ENCODE results near the gene RARB.

The RARB gene

GRCh38 chr3:25571285-25571684 is 143.2 kb downstream of the RARB start:
- no peak overlapping the region for H3K27ac ChIP-seq (ENCODE audit: extremely low read depth, low read depth, low read length)
- no peaks in the 10 kb centered on the region for H3K36me3 ChIP-seq (ENCODE audit: control insufficient read depth in 2 of 2, insufficient read depth in 1 of 2, low read length in 2 of 2)
- POLR2A ChIA-PET: no interaction called here
- TF ChIP-seq, protein P1, sequence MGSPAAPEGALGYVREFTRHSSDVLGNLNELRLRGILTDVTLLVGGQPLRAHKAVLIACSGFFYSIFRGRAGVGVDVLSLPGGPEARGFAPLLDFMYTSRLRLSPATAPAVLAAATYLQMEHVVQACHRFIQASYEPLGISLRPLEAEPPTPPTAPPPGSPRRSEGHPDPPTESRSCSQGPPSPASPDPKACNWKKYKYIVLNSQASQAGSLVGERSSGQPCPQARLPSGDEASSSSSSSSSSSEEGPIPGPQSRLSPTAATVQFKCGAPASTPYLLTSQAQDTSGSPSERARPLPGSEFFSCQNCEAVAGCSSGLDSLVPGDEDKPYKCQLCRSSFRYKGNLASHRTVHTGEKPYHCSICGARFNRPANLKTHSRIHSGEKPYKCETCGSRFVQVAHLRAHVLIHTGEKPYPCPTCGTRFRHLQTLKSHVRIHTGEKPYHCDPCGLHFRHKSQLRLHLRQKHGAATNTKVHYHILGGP (tag by site-specific recombination; IDR thresholded peaks at IDR 0.05): no peak
- TF ChIP-seq ZNF239 (tag by site-specific recombination; IDR thresholded peaks at IDR 0.05) (no peak), ZNF596 (tag by site-specific recombination; IDR thresholded peaks at IDR 0.05) (no peak), ZNF18 (tag by site-specific recombination; IDR thresholded peaks at IDR 0.05) (no peak), ZNF555 (tag by site-specific recombination; conservative IDR thresholded peaks at IDR 0.05) (no peak), ELK4 (IDR thresholded peaks at IDR 0.05; ENCODE audit: borderline replicate concordance, low read depth, low read length) (no peak), ZNF16 (tag by site-specific recombination; IDR thresholded peaks at IDR 0.05; ENCODE audit: low read depth) (no peak), ZNF792 (tag by site-specific recombination; IDR thresholded peaks at IDR 0.05) (no peak), ZNF48 (tag by site-specific recombination; IDR thresholded peaks at IDR 0.05) (no peak), KLF9 (tag by site-specific recombination; IDR thresholded peaks at IDR 0.05; ENCODE audit: low read depth) (no peak)
- TF ChIP-seq, protein P2, sequence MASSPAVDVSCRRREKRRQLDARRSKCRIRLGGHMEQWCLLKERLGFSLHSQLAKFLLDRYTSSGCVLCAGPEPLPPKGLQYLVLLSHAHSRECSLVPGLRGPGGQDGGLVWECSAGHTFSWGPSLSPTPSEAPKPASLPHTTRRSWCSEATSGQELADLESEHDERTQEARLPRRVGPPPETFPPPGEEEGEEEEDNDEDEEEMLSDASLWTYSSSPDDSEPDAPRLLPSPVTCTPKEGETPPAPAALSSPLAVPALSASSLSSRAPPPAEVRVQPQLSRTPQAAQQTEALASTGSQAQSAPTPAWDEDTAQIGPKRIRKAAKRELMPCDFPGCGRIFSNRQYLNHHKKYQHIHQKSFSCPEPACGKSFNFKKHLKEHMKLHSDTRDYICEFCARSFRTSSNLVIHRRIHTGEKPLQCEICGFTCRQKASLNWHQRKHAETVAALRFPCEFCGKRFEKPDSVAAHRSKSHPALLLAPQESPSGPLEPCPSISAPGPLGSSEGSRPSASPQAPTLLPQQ (tag by site-specific recombination; IDR thresholded peaks at IDR 0.05): no peak
- CTCF ChIA-PET: no interaction called here
- H3K4me1 ChIP-seq (ENCODE audit: control insufficient read depth, insufficient read depth, low read length): no peaks in the 10 kb centered on the region
- no peak overlapping the region for H3K4me3 ChIP-seq (ENCODE audit: low read depth, low read length)
- H3K9me3 ChIP-seq (ENCODE audit: control insufficient read depth, insufficient read depth, low read depth, low read length): no peaks in the 10 kb centered on the region

GRCh38 chr3:25572336-25572735 is 144.3 kb downstream of the RARB start:
- Histone ChIP-seq H3K27ac (ENCODE audit: extremely low read depth, low read depth, low read length) (no peak overlapping the region), H3K36me3 (ENCODE audit: control insufficient read depth in 2 of 2, insufficient read depth in 1 of 2, low read length in 2 of 2) (no peaks in the 10 kb centered on the region), H3K4me1 (ENCODE audit: control insufficient read depth, insufficient read depth, low read length) (no peaks in the 10 kb centered on the region), H3K9me3 (ENCODE audit: control insufficient read depth, insufficient read depth, low read depth, low read length) (no peaks in the 10 kb centered on the region), H3K4me3 (ENCODE audit: low read depth, low read length) (no peak overlapping the region)
- CTCF ChIA-PET: interaction anchor here (0.6 kb wide), 1 partner anchor 762 kb away, joined by 3 read pairs; no protein-coding TSS in a partner anchor
- POLR2A ChIA-PET: no interaction called here
- no peak for TF ChIP-seq ZNF580 (tag by site-specific recombination; IDR thresholded peaks at IDR 0.05)
- TF ChIP-seq, protein P3, sequence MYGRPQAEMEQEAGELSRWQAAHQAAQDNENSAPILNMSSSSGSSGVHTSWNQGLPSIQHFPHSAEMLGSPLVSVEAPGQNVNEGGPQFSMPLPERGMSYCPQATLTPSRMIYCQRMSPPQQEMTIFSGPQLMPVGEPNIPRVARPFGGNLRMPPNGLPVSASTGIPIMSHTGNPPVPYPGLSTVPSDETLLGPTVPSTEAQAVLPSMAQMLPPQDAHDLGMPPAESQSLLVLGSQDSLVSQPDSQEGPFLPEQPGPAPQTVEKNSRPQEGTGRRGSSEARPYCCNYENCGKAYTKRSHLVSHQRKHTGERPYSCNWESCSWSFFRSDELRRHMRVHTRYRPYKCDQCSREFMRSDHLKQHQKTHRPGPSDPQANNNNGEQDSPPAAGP (tag by site-specific recombination; IDR thresholded peaks at IDR 0.05): no peak
- TF ChIP-seq ELK4 (IDR thresholded peaks at IDR 0.05; ENCODE audit: borderline replicate concordance, low read depth, low read length): no peak
- TF ChIP-seq ZBTB11 (tag by site-specific recombination; conservative IDR thresholded peaks at IDR 0.05; ENCODE audit: low read depth): no peak
- no peak for TF ChIP-seq ZNF623 (tag by site-specific recombination; IDR thresholded peaks at IDR 0.05)
- TF ChIP-seq ZNF544 (tag by site-specific recombination; IDR thresholded peaks at IDR 0.05): no peak
- no peak for TF ChIP-seq ZNF354C (tag by site-specific recombination; IDR thresholded peaks at IDR 0.05; ENCODE audit: borderline replicate concordance, low read depth)
